Measurements from ENCODE around the gene ATRN. TPM values are rescaled to one million over a fixed set of nuclear protein-coding genes. Genes with fewer than 3 reads are reported as not detected.

ATRN gene
- total and polyA plus RNA-seq, 2 donors from 2014 or later = 15.7 to 48.1 TPM

DNA sequence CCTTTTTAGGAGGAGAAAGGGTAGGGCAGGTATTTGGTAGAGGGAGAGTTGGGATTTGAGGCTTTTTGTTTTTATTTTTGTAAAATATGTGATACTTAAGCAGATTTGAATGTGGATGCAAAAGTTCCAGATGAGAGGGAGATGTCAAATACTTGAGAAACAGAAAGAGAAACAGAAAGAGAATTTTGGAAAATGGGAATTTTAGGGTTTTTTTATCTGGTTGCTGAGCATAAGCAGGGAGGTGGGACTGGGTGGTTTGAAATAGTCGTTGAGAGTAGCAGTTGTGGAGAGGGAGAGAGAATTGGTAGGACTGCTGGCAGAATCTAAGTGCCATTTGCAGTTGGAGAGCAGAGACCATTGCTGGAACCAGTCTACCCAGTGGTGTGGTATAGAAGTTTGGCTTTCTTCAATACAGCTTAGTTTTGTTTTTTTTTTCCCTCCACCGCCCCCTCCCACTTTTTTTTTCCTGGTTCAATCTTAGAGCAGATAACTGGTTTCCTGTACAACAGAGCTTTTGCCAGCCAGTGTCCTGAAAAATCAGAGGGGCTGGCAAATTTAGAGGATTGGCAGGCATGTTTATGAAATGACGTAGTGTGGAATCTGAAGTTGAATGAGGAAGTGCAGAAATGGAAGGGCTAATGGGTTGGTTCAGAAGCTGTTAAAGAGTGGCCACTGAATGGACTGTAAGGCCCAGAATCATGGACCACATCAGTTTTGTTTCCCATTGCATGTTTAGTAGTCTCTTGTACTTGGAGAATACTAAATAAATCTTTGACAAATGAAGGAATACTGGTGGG lies 68.7 kb downstream of the ATRN start:
- Histone ChIP-seq H3K4me1 (ENCODE audit: control insufficient read depth in 2 of 3, insufficient read depth in 2 of 3, low read depth in 1 of 3, low read length in 3 of 3) (no peaks in the 10 kb centered on the region), H3K27ac (ENCODE audit: low read depth in 2 of 2, low read length in 2 of 2) (no peak overlapping the region), H3K9ac (ENCODE audit: low read length in 3 of 3) (no peak overlapping the region), H3K9me3 (ENCODE audit: control insufficient read depth in 2 of 3, insufficient read depth in 1 of 3, low read length in 3 of 3) (no peaks in the 10 kb centered on the region), H3K36me3 (ENCODE audit: control insufficient read depth in 2 of 3, insufficient read depth in 3 of 3, low read length in 3 of 3) (peaks cover 0 to 2% (median 0%) of the 10 kb centered on the region in 3 donors), H3K27me3 (ENCODE audit: control insufficient read depth, insufficient read depth, low read length) (no peaks in the 10 kb centered on the region), H3K4me3 (ENCODE audit: low read length in 3 of 3) (no peak overlapping the region)
- TF ChIP-seq, protein P1, sequence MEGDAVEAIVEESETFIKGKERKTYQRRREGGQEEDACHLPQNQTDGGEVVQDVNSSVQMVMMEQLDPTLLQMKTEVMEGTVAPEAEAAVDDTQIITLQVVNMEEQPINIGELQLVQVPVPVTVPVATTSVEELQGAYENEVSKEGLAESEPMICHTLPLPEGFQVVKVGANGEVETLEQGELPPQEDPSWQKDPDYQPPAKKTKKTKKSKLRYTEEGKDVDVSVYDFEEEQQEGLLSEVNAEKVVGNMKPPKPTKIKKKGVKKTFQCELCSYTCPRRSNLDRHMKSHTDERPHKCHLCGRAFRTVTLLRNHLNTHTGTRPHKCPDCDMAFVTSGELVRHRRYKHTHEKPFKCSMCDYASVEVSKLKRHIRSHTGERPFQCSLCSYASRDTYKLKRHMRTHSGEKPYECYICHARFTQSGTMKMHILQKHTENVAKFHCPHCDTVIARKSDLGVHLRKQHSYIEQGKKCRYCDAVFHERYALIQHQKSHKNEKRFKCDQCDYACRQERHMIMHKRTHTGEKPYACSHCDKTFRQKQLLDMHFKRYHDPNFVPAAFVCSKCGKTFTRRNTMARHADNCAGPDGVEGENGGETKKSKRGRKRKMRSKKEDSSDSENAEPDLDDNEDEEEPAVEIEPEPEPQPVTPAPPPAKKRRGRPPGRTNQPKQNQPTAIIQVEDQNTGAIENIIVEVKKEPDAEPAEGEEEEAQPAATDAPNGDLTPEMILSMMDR (IDR thresholded peaks at IDR 0.05; ENCODE audit: borderline replicate concordance, extremely low read depth, insufficient read depth) = no peak
- DNase-seq = no peak
- no peak for FAIRE-seq
- intact Hi-C loops (cut with DNase I) = no loop called here

DNA sequence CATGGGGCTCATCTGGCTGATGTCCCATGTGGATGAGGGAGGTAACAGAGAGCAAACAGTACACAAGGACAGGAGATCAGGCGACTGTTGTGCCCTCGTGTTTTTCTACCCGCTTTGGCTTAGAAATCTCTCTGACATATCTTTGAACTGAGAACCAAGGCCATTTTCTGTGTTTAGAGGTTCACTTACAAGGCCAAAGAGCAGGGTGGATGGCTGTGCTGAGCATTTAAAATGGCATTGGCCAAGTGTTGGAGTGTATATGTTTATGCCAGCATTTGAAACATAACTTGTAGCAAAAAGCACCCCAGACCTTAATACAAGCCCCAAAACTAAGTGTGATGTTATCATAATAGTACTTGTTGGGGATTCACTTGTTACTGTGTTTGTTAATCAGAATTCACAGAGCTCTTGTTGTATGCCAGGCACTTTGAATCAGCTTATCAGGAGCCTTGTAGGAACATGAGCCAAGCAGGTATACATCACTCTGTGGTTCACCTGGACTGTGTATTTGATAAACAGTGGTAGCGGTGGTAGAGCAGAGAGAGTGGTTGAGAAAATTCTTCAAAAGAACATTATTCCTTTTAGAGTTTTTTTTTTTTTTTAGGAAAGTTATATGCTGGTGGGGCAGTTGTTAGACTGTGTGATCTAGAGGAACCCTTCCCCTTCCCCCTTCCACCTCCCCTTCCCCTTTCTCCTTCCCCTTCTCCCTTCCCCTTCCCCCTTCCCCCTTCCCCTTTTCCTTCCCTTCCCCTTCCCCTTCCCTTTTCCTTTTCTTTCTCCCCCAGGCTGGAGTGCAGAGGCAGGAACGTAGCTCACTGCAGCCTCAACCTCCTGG lies 71.3 kb downstream of the ATRN start:
- FAIRE-seq (no peak), DNase-seq (no peak)
- Histone ChIP-seq H3K9me3 (ENCODE audit: control insufficient read depth in 2 of 3, insufficient read depth in 1 of 3, low read length in 3 of 3) (no peaks in the 10 kb centered on the region), H3K4me3 (ENCODE audit: low read length in 3 of 3) (no peak overlapping the region), H3K27ac (ENCODE audit: low read depth in 2 of 2, low read length in 2 of 2) (no peak overlapping the region), H3K27me3 (ENCODE audit: control insufficient read depth, insufficient read depth, low read length) (no peaks in the 10 kb centered on the region), H3K36me3 (ENCODE audit: control insufficient read depth in 2 of 3, insufficient read depth in 3 of 3, low read length in 3 of 3) (peaks cover under 1 to 5% (median 2%) of the 10 kb centered on the region in 3 donors), H3K9ac (ENCODE audit: low read length in 3 of 3) (no peak overlapping the region), H3K4me1 (ENCODE audit: control insufficient read depth in 2 of 3, insufficient read depth in 2 of 3, low read depth in 1 of 3, low read length in 3 of 3) (no peaks in the 10 kb centered on the region)
- intact Hi-C loops (cut with DNase I) = no loop called here
- TF ChIP-seq, protein P1 (IDR thresholded peaks at IDR 0.05; ENCODE audit: borderline replicate concordance, extremely low read depth, insufficient read depth) = no peak

GRCh38 chr20:3543901-3544507 lies 73.2 kb downstream of the ATRN start:
- H3K27me3 ChIP-seq (ENCODE audit: control insufficient read depth, insufficient read depth, low read length) = no peaks in the 10 kb centered on the region
- H3K4me3 ChIP-seq (ENCODE audit: low read length in 3 of 3) = no peak overlapping the region
- no peak for DNase-seq
- no peaks in the 10 kb centered on the region for H3K9me3 ChIP-seq (ENCODE audit: control insufficient read depth in 2 of 3, insufficient read depth in 1 of 3, low read length in 3 of 3)
- H3K27ac ChIP-seq (ENCODE audit: low read depth in 2 of 2, low read length in 2 of 2) = no peak overlapping the region
- no peaks in the 10 kb centered on the region for H3K4me1 ChIP-seq (ENCODE audit: control insufficient read depth in 2 of 3, insufficient read depth in 2 of 3, low read depth in 1 of 3, low read length in 3 of 3)
- TF ChIP-seq, protein P1 (IDR thresholded peaks at IDR 0.05; ENCODE audit: borderline replicate concordance, extremely low read depth, insufficient read depth) = no peak
- no peak overlapping the region for H3K9ac ChIP-seq (ENCODE audit: low read length in 3 of 3)
- peaks cover 2 to 5% (median 2%) of the 10 kb centered on the region in 3 donors for H3K36me3 ChIP-seq (ENCODE audit: control insufficient read depth in 2 of 3, insufficient read depth in 3 of 3, low read length in 3 of 3)
- no peak for FAIRE-seq
- intact Hi-C loops (cut with DNase I) = no loop called here
